Putamen (tissue), 1 donor: ENCODE results near the gene DCLK1.
"Not testable (repeated sequence)": the region's sequence is repeated elsewhere in the genome, so short reads cannot be mapped to it uniquely, and the experiment has no call there.

Experiments
- DNase-seq: peaks from one replicate; pipeline ENCODE4 v3.0.0-alpha.2; 2016; ENCODE audit warnings: low spot score

DCLK1 gene

GRCh38 chr13:35984776-35985453 lies 146.3 kb downstream of the DCLK1 start:
- no peak for DNase-seq

DNA sequence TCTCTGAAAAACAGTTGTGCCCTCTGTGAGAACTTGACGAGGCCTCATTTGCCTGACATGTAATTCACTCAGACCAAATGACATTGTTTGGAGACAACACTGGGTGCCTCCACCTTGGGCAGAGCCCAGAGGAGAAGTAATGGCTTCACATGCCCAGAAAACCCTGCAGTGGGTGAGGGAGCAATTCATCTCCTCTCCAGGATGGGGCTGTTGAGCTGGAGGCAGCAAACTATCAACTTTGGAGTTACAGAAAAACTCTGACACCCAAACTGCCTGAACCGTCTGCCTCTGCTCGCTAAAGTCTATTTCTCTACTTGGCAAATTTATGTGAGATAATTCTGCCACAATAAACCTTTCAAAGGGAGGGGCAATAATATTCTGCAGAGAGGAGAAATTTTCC lies 146.9 kb downstream of the DCLK1 start:
- DNase-seq = no peak

DNA sequence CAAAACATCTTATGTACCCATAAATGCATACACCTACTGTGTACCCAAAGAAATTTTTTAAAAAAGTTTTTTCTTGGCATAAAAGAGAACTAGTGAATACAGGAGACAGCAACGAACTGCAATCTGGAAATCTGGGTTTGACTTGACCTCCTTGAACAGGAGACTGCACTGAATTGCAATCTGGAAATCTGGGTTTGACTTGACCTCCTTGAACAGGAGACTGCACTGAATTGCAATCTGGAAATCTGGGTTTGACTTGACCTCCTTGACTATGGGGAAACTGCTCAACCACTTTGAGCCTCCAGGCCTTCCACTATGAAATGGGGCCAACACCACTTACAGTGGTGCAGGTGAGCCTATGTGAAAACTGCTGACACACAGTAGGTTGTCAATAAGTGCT lies 147.5 kb downstream of the DCLK1 start:
- not testable (repeated sequence) for DNase-seq

- no peak for DNase-seq
Observed at GRCh38 chr13:35983206-35983605, 148.0 kb downstream of the DCLK1 start.

DNA sequence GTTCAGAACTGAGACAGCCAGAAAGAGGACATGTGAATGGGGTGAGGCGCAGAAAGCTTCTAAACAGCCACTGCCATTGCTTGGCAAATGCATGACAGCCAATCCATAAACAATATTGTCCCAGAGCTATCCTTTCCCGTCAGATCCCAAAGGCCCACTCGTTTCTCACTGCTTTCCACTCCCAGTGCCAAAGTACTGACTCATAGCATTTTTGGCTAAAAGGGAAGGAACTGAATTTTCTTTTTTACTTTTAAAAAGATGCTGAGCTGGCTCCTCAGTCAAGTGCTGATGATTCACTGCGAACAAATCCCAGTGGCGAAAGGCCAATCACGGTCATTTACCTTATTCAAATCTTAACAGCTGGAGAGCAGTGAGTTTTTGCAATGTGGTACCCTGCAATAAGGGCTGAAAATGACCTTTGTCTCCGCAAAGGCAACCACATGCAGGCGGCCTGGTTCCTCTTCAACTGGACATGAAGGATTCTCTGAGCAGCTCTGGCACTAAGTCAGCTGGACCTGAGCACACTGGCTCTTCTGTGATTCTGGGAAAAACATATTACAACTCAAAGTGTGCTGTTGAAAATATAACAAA lies 151.7 kb downstream of the DCLK1 start:
- DNase-seq = peak; percentile 19

DNA sequence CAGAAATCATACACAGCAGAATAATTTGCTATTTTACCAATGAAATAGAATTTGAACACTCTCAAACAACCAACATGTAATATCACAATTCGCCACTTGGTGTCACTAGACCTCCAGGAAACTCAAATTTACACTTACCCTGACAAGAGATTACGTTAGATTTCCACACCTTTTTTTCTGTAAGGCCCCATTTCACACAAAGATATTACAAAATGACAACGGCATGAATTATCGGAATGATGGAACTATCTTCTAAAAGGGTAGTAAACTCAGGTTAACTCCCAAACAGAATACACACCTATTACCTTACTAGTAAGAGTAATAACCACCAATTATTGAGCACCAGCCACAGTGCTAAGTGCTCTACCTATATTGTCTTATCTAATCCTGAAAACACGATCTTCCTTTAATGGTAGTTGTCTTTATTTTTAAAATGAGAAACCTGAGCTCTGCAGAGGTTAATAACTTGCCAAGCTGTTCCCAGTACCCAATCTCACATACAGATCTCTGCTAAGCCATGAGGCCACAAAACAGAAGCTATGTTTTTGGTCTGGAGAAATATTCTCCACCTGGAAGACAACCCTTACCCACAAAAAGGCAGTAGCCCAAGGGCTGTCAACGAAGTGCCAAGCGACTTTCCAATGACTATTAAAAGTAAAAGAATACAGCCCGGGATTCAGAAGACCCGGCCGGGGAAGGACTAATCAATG lies 152.4 kb downstream of the DCLK1 start:
- DNase-seq = peak; percentile 48

- DNase-seq = no peak
Observed at GRCh38 chr13:35977060-35977459, 154.1 kb downstream of the DCLK1 start.

GRCh38 chr13:35976126-35976525 lies 155.1 kb downstream of the DCLK1 start:
- DNase-seq = no peak

- DNase-seq = not testable (repeated sequence)
Observed at GRCh38 chr13:35966951-35967350, 164.2 kb downstream of the DCLK1 start.

- no peak for DNase-seq
Observed at GRCh38 chr13:35966024-35966423, 165.2 kb downstream of the DCLK1 start.

DNA sequence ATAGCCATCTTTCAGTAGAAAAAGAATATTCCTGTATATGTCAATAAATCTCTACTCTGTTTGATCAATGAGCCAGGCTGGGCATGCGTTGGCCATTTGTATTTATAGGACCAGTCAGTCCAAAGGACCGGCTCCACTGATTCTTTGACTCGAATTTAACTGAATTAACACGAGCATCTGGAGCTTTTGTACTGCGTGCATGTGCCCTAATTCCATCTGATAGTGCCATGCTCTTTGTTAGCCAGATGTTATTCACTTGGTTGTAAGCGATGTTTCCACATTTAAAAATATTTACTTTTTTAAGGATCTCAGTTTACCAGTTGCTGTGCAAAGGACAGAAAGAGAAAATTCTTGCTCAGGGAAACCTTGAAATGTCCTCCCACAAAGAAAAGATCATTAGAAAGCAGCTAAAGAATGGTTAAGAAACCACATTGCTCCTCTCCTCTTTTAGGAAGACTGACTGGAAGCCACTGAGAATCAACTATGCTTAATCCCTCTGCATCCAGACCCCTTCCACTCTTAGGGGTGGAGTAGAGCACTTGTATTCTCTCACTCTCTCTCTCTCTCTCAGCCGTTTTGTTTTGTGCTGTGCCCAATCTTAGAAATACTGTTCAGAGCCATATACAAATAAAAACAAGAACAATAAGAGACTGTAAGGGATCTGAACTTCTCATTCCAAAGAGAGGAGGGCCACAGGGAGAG lies 165.8 kb downstream of the DCLK1 start:
- DNase-seq = no peak

- DNase-seq = no peak
Observed at GRCh38 chr13:35964863-35965180, 166.4 kb downstream of the DCLK1 start.

- DNase-seq = no peak
Observed at GRCh38 chr13:35964011-35964862, 166.9 kb downstream of the DCLK1 start.

DNA sequence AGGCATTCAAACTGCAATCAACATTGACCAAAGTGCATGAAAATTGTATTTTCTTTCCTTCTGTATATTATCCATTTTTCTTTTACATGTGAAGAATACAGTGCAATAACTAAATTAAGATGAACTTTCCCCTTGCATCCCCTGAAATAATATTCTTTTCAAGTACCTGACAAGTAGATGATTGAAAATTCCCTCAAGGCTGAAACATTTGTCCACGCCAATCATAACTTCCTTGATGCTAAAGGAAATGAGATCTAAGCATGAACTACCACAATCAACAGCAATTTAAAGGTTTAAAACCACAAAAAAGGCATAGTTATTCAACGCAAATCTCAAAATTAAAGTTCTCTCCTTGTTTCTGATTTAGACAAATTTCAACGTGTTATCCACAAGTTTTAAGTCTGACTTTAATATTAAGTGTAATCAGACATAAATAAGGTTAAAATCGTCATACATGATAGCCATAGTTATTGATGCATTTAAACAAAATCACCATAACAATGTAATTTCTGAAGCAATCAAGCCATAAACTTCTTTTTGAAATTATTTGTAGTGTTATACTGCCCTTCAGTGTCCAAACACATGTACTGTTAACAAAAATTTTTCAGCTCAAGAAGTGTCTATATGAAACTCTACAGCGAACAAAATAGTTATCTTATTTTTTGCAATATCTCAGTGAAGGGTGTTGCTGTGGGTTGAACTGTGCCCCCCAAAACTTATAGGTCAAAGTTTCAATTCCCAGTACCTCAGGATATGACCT lies 169.5 kb downstream of the DCLK1 start:
- DNase-seq = no peak

DNA sequence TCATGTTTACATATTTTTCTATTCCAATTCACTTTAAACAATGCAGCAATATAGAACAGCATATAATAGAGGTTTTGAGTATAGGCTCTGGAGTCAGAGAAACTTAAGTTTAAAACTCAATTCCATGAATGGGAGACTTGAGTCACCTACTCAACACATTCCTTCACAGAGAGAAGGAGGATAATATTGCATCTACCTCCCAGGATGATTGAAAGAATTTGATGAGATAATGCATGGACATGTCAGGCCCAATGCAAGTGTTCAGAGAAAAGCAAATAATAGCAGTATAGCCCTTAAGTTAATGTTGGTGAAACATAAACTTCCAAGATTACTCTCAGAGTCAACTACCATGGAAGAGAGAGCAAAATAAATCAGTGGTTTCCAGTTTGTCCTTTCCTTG lies 170.2 kb downstream of the DCLK1 start:
- no peak for DNase-seq

DNA sequence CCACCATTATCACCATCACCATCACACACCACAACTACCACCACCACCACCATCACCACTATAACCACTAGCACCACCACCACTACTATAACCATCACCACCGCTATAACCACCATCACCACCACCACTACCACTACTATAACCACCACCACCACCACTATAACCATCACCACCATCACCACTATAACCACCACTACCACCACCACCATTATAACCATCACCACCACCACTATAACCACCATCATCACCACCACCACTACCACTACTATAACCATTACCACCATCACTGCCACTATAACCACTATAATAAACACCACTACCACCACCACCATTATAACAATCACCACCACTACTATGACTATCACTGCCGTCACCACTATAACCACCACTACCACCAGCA lies 173.2 kb downstream of the DCLK1 start:
- no peak for DNase-seq

DNA sequence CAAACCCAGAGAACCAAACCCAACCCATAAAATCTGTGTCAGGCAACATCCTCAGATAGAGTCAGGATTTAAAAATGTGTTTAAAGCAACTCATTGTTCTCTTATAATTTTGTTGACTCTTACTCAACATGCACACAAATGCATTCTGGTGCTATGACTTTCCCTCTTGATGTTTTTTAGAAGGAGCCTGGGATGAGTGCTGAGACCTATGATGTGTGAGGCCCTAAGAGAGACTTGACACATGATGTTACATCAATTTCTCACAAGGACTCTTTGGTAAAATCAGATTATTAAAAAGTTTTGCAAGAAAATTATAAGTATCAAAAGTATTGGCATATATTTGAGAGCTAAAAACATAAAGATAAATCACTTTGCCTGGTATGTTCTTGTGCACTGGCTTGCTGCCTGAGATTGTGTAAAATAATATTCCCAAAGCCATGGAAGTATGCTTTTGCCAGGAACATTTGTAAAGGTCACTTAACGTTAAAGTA lies 173.9 kb downstream of the DCLK1 start:
- no peak for DNase-seq

DNA sequence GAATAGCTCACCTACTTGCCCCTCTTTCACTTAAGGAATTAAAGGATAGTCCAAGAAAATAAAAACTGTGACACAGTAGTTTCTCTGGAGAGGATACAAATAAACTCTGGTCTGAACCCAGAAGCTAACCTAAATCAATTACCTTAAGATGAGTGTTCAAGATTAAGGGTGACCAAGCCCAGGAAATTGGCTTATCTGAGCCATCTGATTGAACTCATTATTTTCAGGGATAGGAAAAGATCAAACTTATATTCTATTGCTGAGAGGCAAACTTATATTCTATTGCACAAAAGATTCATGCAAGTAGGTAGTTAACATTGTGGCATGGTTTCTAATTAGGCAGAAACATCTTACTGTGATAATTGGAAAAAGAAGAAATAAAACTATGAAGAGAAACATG lies 175.1 kb downstream of the DCLK1 start:
- no peak for DNase-seq

DNA sequence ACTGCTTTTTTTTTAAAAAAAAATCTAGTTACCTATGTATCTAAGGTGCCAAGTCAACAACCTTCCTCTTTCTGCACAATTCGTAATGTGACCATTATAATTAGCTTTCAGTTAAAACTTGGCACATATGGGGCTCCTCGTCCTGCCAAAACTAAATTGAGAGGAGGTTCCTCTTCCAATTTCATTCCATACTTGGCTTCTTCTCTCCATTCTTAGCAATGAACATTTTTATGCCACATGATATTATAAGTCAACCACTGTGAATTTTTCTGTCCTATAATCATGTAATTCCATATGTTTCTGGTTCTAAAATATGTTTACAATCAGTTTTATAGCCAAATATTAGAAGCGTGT lies 177.0 kb downstream of the DCLK1 start:
- no peak for DNase-seq

- peak; percentile 92 for DNase-seq
Observed at GRCh38 chr13:35953537-35954206, 177.5 kb downstream of the DCLK1 start.

GRCh38 chr13:35947315-35947714 lies 183.9 kb downstream of the DCLK1 start:
- DNase-seq = no peak
